ENCODE measurements around the gene CLEC3B. TPM values are rescaled to one million over a fixed set of nuclear protein-coding genes. Genes with fewer than 3 reads are reported as not detected.
A peak's percentile ranks its signal among the peaks of the same experiment; 100 is the strongest.

The CLEC3B gene
- total RNA-seq, 4 donors from 2014 or later, result 27.4 to 42.3 (median 29.3) TPM

DNA sequence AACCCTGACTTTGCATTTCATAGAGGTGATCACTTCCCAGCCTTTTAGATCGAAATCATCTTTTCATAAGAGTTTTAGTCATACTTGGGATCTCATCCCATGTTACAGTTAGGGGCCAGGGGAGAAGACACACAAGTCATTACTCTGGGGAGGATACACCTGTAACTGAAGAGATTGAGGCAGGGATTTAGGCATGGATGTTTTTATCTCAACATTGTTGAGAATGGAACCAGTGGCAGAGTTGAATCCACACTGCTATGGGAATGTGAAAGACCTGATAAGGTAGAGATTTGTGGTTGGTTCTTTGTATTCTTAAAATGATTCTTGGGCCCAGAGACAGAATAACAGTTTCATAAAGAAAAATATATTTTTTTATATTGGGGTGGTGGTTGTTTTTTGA is 16.2 kb upstream of the CLEC3B start:
- Histone ChIP-seq H3K36me3 (peaks cover 23% of the 10 kb centered on the region), H3K4me1 (peaks cover 37% of the 10 kb centered on the region), H3K27ac (peak overlapping the region; percentile 82), H3K27me3 (no peaks in the 10 kb centered on the region), H3K4me3 (no peak overlapping the region), H3K9me3 (no peaks in the 10 kb centered on the region)
- 78% methylated on average over 1 of the region's 1 CpG for WGBS
- no peak for TF ChIP-seq POLR2AphosphoS5 (IDR thresholded peaks at IDR 0.05)
- TF ChIP-seq POLR2A (IDR thresholded peaks at IDR 0.05), result no peak
- no peak for TF ChIP-seq CTCF (IDR thresholded peaks at IDR 0.05)
- TF ChIP-seq EP300 (IDR thresholded peaks at IDR 0.05), result no peak
- no peak for DNase-seq (ENCODE audit: low spot score in 2 of 2)

DNA sequence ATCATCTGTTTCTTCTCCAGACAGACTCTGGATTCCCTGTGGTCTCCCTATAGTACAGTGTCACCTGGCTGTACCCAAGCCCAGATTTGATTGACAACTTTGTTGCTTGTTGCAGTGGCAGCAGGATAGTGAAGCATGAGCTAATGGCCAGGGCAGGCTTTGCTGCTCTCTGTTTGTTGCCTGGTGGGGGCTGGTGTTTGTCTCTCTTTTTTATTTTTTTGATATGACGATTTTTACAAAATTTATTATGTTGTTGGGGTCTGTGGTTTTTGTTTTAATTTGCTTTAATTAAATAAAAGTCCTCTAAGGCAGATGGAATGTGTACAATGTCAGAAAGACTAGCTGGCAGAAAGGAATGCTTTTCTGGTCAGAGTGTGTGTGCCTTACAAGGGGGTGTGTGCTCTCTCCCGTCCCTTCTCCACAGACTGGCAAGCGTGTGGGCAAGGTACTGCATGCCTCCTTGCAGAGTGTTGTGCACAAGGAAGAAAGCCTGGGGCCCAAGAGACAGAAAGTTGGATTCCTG is 15.2 kb upstream of the CLEC3B start:
- WGBS, result 24% methylated on average over 3 of the region's 3 CpGs
- Histone ChIP-seq H3K36me3 (peaks cover 14% of the 10 kb centered on the region), H3K27me3 (no peaks in the 10 kb centered on the region), H3K4me1 (peaks cover 37% of the 10 kb centered on the region), H3K27ac (peak overlapping the region; percentile 82), H3K4me3 (no peak overlapping the region), H3K9me3 (no peaks in the 10 kb centered on the region)
- no peak for DNase-seq (ENCODE audit: low spot score in 2 of 2)
- no peak for TF ChIP-seq POLR2AphosphoS5 (IDR thresholded peaks at IDR 0.05)
- no peak for TF ChIP-seq CTCF (IDR thresholded peaks at IDR 0.05)

DNA sequence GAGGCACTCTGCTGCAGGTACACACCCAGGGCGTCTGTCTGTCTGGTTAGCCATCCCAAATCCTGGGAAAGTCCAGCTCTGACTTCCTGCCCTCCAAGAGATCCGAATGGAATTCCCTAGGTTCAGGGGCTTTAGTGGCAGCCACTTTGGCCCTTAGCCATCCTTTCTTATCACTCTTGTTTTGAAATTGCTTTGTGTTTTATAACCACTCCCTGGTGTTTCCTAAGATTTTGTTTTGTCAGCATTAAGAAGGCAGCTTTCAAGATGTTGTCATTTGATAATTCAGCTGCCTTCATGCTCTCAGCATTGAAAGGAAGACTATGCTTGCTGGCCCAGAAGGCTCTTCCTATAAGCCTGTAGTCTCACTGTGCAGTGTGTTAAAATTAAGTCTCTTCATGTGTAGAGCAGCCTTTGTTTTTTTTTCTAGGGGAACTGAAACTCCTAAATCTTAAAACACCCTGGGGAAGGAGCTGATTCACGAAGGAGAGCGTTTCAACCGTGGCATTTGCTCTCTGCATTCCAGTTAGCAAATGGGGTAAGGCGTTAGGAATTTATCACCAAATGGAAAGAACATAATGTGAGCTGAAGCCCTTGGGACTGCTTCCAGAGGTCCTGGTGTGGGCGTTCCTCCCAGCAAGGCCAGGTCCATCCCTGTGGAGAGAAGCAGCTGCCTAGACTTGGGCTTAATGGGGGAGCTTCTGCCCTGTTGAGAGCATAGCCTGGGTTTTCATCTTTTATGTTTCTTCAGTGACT is 14.2 kb upstream of the CLEC3B start:
- H3K27ac ChIP-seq, result peak overlapping the region; percentile 82
- peaks cover 37% of the 10 kb centered on the region for H3K4me1 ChIP-seq
- peaks cover 14% of the 10 kb centered on the region for H3K36me3 ChIP-seq
- H3K4me3 ChIP-seq, result no peak overlapping the region
- no peak for TF ChIP-seq CTCF (IDR thresholded peaks at IDR 0.05)
- peak in 2 of 3 donors; percentile 44 to 73 for TF ChIP-seq POLR2AphosphoS5 (IDR thresholded peaks at IDR 0.05)
- no peak for TF ChIP-seq EP300 (IDR thresholded peaks at IDR 0.05)
- 21% methylated on average over 7 of the region's 7 CpGs for WGBS
- H3K9me3 ChIP-seq, result no peaks in the 10 kb centered on the region
- H3K27me3 ChIP-seq, result no peaks in the 10 kb centered on the region
- DNase-seq (ENCODE audit: low spot score in 2 of 2), result no peak

DNA sequence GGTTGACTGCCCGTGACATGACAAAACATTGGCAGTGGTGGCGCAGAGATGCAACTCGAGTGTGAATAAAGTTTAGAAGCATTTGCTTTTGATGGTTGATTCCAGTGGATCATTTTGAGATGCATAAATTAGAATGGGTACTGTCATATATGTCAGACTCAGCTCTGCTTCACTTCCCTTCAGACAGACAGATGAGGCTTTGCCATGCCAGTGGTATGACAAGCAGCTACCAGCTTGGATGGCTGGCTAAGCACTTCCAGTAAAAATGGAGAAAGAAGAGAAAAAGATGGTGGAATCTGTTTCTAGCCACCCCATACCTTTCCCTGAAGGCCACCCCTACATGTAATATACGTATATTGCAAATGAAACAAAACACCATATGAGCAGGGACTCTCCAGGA is 13.5 kb upstream of the CLEC3B start:
- H3K9me3 ChIP-seq, result no peaks in the 10 kb centered on the region
- no peak for DNase-seq (ENCODE audit: low spot score in 2 of 2)
- H3K27me3 ChIP-seq, result no peaks in the 10 kb centered on the region
- TF ChIP-seq CTCF (IDR thresholded peaks at IDR 0.05) (no peak), POLR2A (IDR thresholded peaks at IDR 0.05) (no peak), EP300 (IDR thresholded peaks at IDR 0.05) (no peak), POLR2AphosphoS5 (IDR thresholded peaks at IDR 0.05) (no peak)
- H3K36me3 ChIP-seq, result peaks cover 8% of the 10 kb centered on the region
- peak overlapping the region; percentile 82 for H3K27ac ChIP-seq
- peaks cover 41% of the 10 kb centered on the region for H3K4me1 ChIP-seq
- 75% methylated on average over 4 of the region's 4 CpGs for WGBS
- no peak overlapping the region for H3K4me3 ChIP-seq

DNA sequence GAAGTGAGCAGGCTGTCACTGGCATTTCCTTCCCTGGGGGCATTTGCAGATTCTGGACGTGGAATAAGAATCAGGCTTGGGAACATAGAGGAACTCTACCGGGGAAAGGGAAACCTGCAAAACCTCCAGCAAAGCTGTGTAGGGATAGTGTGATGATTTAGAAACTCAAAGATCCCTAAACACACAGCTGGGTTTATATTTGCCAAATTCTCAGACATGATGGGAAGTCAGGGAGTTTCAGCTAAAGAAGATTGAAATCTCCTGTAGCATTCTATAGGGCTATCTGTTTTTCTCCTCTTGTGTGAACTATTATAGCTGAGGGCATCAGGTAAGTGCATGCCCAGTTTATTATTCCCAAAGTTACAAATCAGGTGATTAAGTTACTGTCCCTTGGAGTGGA is 9.2 kb upstream of the CLEC3B start:
- H3K27me3 ChIP-seq, result no peaks in the 10 kb centered on the region
- H3K27ac ChIP-seq, result no peak overlapping the region
- WGBS, result 40% methylated on average over 2 of the region's 2 CpGs
- no peak overlapping the region for H3K4me3 ChIP-seq
- peaks cover 42% of the 10 kb centered on the region for H3K4me1 ChIP-seq
- TF ChIP-seq POLR2AphosphoS5 (IDR thresholded peaks at IDR 0.05) (no peak), EP300 (IDR thresholded peaks at IDR 0.05) (no peak), CTCF (IDR thresholded peaks at IDR 0.05) (no peak), POLR2A (IDR thresholded peaks at IDR 0.05) (no peak)
- no peak for DNase-seq (ENCODE audit: low spot score in 2 of 2)
- H3K9me3 ChIP-seq, result no peaks in the 10 kb centered on the region
- peaks cover 3% of the 10 kb centered on the region for H3K36me3 ChIP-seq
